Calu3 (cell line): ENCODE measurements around the gene SP2. TPM values are rescaled to one million over a fixed set of nuclear protein-coding genes. Genes with fewer than 3 reads are reported as not detected.

Experiments
- Bru-seq: library from RNA; stranded (reverse); fragments of 400-500 nt; gene quantifications from one replicate; lab custom pipeline; 2021; lab: Mats Ljungman, UMichigan
- BruChase-seq, 2 experiments: library from RNA; stranded (reverse); fragments of 400-500 nt; gene quantifications; one replicate each; lab custom pipeline; 2021; lab: Mats Ljungman, UMichigan
- BruUV-seq: library from RNA; stranded (reverse); fragments of 400-500 nt; replicated peaks from 2 replicates; lab custom pipeline; 2021; lab: Mats Ljungman, UMichigan
- CTCF ChIA-PET: fragments of 300-600 bp; sonication (Branson Sonifier 250); formaldehyde crosslinking; loops from one replicate; lab custom pipeline; 2022; ENCODE audit warnings: antibody characterized with exemption; lab: Charles Lee
- DNase-seq: peaks from one replicate; pipeline ENCODE4 v3.0.0; 2022
- H3K27ac Mint-ChIP-seq: one replicate; pipeline ENCODE4 v1.8.0; 2022; ENCODE audit warnings: mixed read lengths; ENCODE audit not compliant: unreplicated experiment
- H3K27me3 Mint-ChIP-seq: one replicate; pipeline ENCODE4 v1.8.0; 2022; ENCODE audit warnings: mixed read lengths; ENCODE audit not compliant: unreplicated experiment
- H3K36me3 Mint-ChIP-seq: one replicate; pipeline ENCODE4 v1.8.0; 2022; ENCODE audit warnings: mild to moderate bottlenecking, moderate library complexity, mixed read lengths; ENCODE audit not compliant: insufficient read depth, unreplicated experiment
- H3K4me1 Mint-ChIP-seq: one replicate; pipeline ENCODE4 v1.8.0; 2022; ENCODE audit warnings: mild to moderate bottlenecking, low read depth, mixed read lengths; ENCODE audit not compliant: unreplicated experiment
- H3K4me3 Mint-ChIP-seq: one replicate; pipeline ENCODE4 v1.8.0; 2022; ENCODE audit warnings: mild to moderate bottlenecking, low read depth, moderate library complexity, mixed read lengths; ENCODE audit not compliant: unreplicated experiment
- H3K9me3 Mint-ChIP-seq: one replicate; pipeline ENCODE4 v1.8.0; 2022; ENCODE audit warnings: low read depth, mixed read lengths; ENCODE audit not compliant: unreplicated experiment
- intact Hi-C: fragments of 100-400 bp; cut with micrococcal nuclease; formaldehyde crosslinking; loops from one replicate; pipeline ENCODE4 v1.10.0; 2022; ENCODE audit not compliant: unreplicated experiment
- long read RNA-seq: library from polyadenylated mRNA; stranded (forward); transcript quantifications from one replicate; pipeline ENCODE4 v2.0.0, GENCODE V29; 2022
- total RNA-seq: library from RNA; stranded (reverse); gene quantifications from 2 replicates; pipeline ENCODE4 v1.2.3, GENCODE V29; 2022
- TF ChIP-seq, protein P1 (sequence below): fragments of 200-600 bp; IDR thresholded peaks from one replicate; pipeline ENCODE4 v1.8.0; 2022; ENCODE audit warnings: antibody characterized with exemption; ENCODE audit not compliant: unreplicated experiment

Gene SP2
- total RNA-seq: 21.5 and 22.4 TPM in 2 replicates
- Bru-seq, nascent RNA: percentile 75 among the genes with signal in this experiment
- percentile 76 among the genes with signal in this experiment for BruChase-seq, experiment 1, labeled RNA remaining after a 6-hour chase
- percentile 74 among the genes with signal in this experiment for BruChase-seq, experiment 2, labeled RNA remaining after a 2-hour chase
- long read RNA-seq, transcript SP2-201 (7 exons, 3,112 nt): major isoform, 10 of 17 reads
- long read RNA-seq, partial matches to known transcripts: 2 of 17 reads
- long read RNA-seq, other reads (novel, unspliced or antisense): 5 of 17 reads

DNA sequence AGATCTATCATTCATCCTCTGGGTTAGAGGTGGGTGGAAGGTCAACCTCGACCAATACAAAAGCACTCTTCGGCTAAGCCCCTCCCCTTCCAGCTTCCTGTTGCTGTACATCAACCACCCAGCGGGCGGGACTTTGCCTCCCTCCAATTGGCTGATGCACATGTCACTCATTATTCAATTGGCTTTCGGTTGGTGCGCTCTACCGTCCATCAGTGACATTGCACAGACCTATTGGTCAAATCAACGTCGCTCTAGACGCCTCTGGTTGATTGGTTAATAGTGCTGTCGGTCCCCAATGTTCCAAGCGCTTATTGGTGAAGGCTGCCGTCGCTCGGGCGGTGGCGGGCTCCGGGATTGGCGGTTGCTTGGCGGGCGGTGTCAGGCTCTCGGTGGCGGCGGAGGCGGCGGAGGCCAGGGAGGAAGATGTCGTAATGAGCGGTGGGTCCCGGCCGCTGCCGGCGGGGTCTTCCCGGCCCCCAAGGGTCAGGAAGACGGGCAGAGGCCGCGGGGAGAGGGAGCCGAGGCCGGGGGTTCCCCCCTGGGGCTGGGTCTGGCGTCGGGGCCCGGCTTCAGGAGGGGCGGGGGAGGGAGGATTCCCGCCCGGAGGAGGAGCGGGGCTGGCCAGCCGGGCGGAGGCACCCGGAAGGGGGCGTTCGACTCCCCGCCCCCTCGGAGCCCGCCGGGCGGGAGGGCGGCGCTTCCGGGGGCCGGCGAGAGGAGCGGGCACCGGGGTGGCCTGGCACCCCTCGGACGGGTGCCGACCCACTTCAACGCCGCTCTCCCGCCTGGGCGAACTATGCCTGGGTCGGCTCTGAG lies at the start of gene SP2:
SP2 (plus strand) TSS at position 381 of the 816 bp plus-strand sequence; CDS start at position 432, 51 bp downstream.
- TF ChIP-seq, protein P1, sequence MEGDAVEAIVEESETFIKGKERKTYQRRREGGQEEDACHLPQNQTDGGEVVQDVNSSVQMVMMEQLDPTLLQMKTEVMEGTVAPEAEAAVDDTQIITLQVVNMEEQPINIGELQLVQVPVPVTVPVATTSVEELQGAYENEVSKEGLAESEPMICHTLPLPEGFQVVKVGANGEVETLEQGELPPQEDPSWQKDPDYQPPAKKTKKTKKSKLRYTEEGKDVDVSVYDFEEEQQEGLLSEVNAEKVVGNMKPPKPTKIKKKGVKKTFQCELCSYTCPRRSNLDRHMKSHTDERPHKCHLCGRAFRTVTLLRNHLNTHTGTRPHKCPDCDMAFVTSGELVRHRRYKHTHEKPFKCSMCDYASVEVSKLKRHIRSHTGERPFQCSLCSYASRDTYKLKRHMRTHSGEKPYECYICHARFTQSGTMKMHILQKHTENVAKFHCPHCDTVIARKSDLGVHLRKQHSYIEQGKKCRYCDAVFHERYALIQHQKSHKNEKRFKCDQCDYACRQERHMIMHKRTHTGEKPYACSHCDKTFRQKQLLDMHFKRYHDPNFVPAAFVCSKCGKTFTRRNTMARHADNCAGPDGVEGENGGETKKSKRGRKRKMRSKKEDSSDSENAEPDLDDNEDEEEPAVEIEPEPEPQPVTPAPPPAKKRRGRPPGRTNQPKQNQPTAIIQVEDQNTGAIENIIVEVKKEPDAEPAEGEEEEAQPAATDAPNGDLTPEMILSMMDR: no peak
- H3K9me3 Mint-ChIP-seq: no peaks in the 10 kb centered on the region
- DNase-seq: peak; percentile 100
- BruUV-seq: no TSS peak
- H3K36me3 Mint-ChIP-seq: peaks cover 33% of the 10 kb centered on the region
- intact Hi-C loops: loop anchor here (2.0 to 5.0 kb wide), 2 partner anchors 51 to 123 kb away; no protein-coding TSS in a partner anchor
- H3K4me3 Mint-ChIP-seq: peak within 1 kb of the TSS; percentile 82
- H3K4me1 Mint-ChIP-seq: peaks cover 24% of the 10 kb centered on the region
- H3K27me3 Mint-ChIP-seq: peaks cover 12% of the 10 kb centered on the region
- peak within 1 kb of the TSS; percentile 99 for H3K27ac Mint-ChIP-seq
- CTCF ChIA-PET: interaction anchor here (0.6 to 1.7 kb wide), 18 partner anchors 8 to 379 kb away, joined by 3 to 12 read pairs (median 4); partner anchors contain the start of genes CDK5RAP3, LRRC46, MRPL10 and PNPO

DNA sequence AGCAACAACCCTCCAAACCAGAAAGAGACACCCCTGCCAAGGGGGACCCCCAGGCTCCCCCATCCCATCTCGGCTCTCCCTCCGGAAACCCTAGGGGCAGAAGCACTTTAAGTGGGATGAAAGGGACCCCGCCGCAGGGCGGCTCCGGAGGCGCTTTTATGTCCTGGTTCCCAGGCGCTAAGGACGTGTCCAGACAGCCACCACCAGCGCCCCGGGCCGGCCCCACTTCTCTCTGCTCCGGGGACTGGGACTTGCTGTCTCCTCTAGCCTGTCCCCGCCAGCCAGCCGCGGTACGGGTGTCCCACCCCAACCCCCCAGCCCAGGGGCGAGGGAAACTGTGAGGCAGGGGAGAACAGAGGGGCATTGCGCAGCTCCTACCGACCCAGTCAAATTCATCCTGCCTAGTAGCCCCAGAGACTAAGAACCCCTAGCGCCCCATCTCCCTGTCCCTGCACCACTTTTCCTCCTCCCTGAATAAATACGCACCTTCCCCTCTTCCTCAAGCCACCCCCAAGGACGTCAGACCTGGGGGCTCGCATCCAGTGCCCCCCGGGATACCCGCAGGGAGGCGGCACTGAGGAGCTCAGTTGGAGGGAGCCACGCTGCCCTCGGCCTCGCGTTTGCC lies 49.2 kb upstream of the SP2 start:
- CTCF ChIA-PET: interaction anchor here (0.6 to 7.5 kb wide), 5 partner anchors 9 to 688 kb away, joined by 3 to 137 read pairs (median 4); no protein-coding TSS in a partner anchor
- Mint-ChIP-seq H3K27me3 (peaks cover 22% of the 10 kb centered on the region), H3K4me3 (no peak overlapping the region), H3K9me3 (no peaks in the 10 kb centered on the region), H3K4me1 (peaks cover 29% of the 10 kb centered on the region), H3K36me3 (peaks cover 8% of the 10 kb centered on the region), H3K27ac (no peak overlapping the region)
- no peak for DNase-seq
- TF ChIP-seq, protein P1: no peak
- BruUV-seq: no TSS peak
- intact Hi-C loops: loop anchor here (10.0 kb wide), 1 partner anchor 98 kb away; the partner anchor contains the start of gene PNPO

DNA sequence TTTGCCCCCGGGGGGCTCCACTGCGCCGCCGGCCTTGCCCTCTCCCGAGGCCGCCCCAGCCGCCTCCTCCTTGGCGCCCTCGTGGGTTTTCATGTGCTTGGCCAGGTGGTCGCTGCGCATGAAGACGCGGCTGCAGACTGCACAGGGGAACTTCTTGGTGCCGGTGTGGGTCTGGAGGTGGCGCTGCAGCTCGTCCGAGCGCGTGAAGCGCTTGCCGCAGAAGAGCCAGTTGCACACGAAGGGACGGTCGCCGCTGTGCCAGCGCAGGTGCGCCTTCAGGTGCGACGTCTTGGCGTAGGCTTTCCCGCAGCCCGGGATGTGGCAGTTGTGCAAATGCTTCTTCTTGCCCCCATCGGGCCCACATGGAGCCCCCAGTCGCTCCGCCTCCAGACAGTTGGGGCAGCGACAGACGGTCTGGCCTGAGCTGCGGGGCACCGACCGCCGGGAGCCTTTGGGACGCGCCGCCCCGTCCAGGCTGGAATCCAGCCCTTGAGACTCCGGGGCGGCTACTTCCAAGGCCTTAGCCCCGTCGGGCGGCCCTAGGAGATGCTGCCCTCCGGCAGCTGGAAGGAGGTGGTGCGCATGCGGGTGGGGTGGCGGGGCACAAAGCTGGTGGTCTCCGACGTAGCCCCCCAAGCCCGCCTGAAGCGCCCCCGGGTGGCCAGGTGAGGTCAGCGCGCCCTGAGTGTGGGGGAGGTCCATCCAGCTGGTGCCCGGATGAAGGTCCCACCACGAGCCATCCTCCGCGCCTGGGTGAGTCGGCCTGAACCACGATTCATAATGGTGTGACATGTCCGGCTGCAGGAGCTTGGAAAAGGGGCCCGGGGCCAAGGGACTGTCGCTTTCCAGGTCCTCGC lies 48.5 kb upstream of the SP2 start:
- H3K27me3 Mint-ChIP-seq: peaks cover 29% of the 10 kb centered on the region

More for the DNA sequence above, 48.5 kb upstream of the SP2 start:
- no peak overlapping the region for H3K4me3 Mint-ChIP-seq
- BruUV-seq: no TSS peak
- intact Hi-C loops: loop anchor here (10.0 kb wide), 1 partner anchor 97 kb away; the partner anchor contains the start of gene PNPO
- H3K4me1 Mint-ChIP-seq: peaks cover 29% of the 10 kb centered on the region
- CTCF ChIA-PET: interaction anchor here (0.6 to 2.0 kb wide), 4 partner anchors 10 to 42 kb away, joined by 3 to 8 read pairs (median 6); no protein-coding TSS in a partner anchor
- TF ChIP-seq, protein P1: no peak
- no peak overlapping the region for H3K27ac Mint-ChIP-seq
- peaks cover 8% of the 10 kb centered on the region for H3K36me3 Mint-ChIP-seq
- no peaks in the 10 kb centered on the region for H3K9me3 Mint-ChIP-seq
- DNase-seq: no peak
